NCI-H1930 (cell line): Measurements from ENCODE around the gene HFM1.
"Not testable (repeated sequence)": the region's sequence is repeated elsewhere in the genome, so short reads cannot be mapped to it uniquely, and the experiment has no call there.

Experiments used
- DNase-seq, 2 experiments: peaks; one replicate each; lab custom pipeline; 2025; lab: John Stamatoyannopoulos, UW

The HFM1 gene, protein sequence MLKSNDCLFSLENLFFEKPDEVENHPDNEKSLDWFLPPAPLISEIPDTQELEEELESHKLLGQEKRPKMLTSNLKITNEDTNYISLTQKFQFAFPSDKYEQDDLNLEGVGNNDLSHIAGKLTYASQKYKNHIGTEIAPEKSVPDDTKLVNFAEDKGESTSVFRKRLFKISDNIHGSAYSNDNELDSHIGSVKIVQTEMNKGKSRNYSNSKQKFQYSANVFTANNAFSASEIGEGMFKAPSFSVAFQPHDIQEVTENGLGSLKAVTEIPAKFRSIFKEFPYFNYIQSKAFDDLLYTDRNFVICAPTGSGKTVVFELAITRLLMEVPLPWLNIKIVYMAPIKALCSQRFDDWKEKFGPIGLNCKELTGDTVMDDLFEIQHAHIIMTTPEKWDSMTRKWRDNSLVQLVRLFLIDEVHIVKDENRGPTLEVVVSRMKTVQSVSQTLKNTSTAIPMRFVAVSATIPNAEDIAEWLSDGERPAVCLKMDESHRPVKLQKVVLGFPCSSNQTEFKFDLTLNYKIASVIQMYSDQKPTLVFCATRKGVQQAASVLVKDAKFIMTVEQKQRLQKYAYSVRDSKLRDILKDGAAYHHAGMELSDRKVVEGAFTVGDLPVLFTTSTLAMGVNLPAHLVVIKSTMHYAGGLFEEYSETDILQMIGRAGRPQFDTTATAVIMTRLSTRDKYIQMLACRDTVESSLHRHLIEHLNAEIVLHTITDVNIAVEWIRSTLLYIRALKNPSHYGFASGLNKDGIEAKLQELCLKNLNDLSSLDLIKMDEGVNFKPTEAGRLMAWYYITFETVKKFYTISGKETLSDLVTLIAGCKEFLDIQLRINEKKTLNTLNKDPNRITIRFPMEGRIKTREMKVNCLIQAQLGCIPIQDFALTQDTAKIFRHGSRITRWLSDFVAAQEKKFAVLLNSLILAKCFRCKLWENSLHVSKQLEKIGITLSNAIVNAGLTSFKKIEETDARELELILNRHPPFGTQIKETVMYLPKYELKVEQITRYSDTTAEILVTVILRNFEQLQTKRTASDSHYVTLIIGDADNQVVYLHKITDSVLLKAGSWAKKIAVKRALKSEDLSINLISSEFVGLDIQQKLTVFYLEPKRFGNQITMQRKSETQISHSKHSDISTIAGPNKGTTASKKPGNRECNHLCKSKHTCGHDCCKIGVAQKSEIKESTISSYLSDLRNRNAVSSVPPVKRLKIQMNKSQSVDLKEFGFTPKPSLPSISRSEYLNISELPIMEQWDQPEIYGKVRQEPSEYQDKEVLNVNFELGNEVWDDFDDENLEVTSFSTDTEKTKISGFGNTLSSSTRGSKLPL (N-terminal part only)

DNA sequence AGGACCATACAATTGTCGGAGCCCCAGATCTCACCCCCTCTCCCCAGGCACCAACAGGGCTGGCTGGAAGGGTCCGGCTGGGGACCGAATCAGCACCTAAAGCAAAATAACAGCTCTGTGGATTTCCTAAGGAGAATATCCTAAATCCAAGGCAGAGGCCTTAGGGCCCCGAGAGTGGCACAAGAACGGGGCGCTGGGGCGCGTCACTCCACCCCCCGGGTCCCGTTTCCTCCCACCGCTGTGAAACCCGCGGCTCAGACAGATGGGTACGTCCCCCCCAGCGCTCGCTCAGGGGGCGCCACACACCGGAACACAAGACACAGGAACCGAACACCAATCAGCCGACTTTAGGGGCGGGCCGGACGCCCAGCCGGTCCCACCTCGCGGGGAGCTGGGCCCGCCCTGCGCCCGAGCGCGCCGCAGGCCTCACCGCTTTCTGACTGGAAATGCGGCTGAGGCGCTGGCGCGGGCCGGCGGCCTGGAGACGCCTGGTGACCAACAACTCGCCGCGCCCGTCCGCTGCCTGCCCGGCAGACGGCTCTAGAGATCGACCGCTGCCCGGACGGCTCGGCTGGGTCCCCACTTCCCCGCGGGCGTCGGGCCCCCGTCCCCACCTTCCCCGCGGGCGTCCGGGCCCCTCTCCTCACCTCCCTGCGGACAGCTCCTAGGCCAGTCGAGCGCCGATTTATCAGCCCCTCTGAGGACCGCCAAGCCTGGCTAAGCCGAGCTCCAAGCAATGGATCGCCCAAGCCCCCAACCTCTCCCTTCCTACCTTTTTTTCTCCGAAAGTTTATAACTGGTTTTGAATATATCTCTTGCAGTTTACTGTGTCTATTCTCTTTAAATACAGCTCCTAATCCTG lies at the start of gene HFM1:
TSS of gene HFM1 (minus strand) at position 687 of the 862 bp plus-strand sequence. CDS start 3,755 bp downstream, outside the sequence.
- DNase-seq = peak; percentile 82 to 89

DNA sequence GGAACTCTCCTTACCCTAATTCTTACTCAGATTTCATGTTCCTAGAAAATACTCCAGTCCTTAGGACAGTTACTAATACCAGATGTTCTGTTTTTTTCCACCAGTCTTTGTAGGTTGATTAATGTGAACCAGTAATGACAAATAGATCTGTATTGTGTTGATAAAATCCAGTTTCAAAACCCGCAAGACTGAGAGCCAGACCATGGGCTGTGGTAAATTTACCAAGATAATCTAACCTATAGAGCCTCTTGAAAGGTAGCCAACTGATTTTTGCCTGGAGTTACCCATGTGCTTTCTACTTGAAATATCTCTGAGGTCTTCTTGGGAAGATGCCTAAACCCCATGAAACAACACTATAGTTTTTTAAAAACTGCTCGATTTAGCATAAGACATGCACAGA lies 49.5 kb upstream of the HFM1 start:
- no peak for DNase-seq

DNA sequence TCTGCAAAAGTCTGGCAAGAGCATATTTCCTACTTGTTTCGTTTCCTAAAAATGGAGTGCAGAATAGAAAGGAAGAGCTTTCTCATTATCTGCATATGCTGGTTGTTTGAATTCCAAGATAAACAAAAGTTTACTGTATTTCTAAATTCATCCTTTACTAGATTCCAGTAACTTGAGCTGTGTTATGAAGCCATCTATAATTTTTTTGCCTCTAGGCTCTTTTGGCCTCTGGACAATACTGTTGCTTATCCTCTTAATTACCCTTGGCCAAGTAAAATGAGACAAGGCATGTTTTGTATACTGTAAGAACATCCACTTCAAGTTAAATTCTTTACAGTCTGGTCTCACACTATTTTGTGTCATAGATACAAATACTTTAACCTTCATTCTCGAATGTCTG lies 45.6 kb upstream of the HFM1 start:
- no peak for DNase-seq

DNA sequence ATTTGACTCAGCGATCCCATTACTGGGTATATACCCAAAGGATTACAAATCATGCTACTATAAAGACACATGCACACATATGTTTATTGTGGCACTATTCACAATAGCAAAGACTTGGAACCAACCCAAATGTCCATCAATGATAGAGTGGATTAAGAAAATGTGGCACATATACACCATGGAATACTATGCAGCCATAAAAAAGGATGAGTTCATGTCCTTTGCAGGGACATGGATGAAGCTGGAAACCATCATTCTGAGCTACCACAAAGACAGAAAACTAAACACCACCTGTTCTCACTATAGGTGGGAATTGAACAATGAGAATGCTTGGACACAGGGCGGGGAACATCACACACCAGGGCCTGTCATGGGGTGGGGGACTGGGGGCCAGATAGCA lies 43.1 kb upstream of the HFM1 start:
- DNase-seq = not testable (repeated sequence)

DNA sequence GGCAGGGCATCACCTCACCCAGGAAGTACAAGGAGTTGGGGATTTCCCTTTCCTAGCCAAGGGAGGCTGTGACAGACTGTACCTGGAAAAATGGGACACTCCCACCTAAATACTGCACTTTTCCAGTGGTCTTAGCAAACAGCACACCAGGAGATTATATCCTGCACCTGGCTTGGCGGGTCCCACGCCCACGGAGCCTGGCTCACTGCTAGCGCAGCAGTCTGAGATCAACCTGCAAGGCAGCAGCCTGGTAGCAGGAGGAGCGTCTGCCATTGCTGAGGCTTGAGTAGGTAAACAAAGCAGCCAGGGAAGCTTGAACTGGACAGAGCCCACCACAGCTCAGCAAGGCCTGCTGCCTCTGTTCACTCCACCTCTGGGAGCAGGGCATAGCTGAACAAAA lies 37.3 kb upstream of the HFM1 start:
- not testable (repeated sequence) for DNase-seq

- DNase-seq = no peak
Observed at GRCh38 chr1:91440847-91441246, 36.2 kb upstream of the HFM1 start.

DNA sequence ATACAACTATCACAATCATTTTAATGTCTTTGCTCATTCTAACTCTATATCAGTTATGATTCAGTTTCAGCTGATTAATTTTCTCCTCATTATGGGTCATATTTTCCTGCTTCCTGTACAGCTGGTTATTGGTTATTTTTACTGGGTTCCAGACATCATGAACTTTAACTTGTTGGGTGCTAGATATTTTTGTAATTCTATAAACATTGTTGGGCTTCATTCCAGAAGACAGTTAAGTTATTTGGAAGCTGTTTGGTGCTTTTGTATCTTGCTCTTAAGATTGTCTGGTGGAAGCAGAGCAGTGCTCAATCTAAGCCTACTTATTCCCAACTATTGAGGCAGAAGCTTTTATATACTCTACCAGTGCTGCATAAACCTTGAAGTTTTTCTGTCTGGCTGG lies 34.4 kb upstream of the HFM1 start:
- no peak for DNase-seq

DNA sequence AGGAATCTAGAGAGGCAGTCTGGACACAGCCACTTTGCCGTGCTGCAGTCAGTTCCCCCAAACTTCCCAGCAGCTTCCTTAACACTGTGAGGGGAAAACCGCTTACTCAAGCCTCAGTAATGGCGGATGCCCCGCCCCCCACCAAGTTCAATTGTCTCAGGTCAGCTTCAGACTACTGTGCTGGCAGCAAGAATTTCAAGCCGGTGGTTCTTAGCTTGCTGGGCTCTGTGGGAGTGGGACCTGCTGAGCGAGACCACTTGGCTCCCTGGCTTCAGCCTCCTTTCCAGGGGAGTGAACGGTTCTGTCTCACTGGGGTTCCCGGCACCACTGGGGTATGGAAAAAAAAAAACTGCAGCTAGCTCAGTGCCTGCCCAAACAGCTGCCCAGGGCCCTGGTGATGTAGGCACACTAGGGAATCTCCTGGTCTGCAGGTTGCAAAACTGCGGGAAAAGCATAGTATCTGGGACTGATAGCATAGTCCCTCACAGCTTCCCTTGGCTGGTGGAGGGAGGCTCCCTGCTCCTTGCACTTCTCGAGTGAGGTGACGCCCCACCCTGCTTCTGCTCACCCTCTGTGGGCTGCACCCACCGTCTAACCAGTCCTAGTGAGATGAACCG lies 23.7 kb upstream of the HFM1 start:
- DNase-seq = no peak

DNA sequence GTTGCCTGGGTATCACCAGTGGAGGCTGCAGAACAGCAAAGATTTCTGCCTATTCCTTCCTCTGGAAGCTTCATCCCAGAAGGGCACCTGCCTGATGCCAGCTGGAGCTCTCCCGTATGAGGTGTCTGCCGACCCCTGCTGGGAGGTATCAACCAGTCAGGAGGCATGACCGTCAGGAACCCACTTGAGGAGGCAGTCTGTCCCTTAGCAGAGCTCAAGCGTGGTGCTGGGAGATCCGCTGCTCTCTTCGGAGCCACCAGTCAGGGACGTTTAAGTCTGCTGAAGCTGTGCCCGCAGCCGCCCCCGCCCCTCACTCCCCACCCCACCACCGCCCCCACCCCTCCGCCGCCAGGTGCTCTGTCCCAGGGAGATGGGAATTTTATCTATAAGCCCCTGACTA lies 23.1 kb upstream of the HFM1 start:
- DNase-seq = no peak

- not testable (repeated sequence) for DNase-seq
Observed at GRCh38 chr1:91422523-91422922, 17.9 kb upstream of the HFM1 start.

DNA sequence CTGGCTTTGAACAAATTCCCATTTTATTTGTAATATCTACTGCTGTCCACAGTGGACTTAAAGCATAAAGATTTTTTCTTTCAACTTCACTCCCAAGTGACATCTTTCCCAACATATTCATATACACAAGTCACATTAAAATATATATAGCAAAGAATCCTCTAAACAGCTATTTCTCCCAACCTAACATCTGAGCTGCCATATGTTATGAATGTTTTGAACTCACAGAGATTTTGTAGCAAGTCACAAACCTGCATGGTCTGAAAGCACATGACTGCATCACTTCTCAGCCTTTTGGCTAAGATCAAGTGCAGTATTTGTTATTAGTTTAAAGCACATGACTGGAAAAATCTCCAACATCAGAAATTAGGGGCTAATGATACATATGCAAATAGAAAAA lies 7.7 kb upstream of the HFM1 start:
- DNase-seq = no peak

GRCh38 chr1:91406773-91407389 lies 2.2 kb upstream of the HFM1 start:
- no peak for DNase-seq

DNA sequence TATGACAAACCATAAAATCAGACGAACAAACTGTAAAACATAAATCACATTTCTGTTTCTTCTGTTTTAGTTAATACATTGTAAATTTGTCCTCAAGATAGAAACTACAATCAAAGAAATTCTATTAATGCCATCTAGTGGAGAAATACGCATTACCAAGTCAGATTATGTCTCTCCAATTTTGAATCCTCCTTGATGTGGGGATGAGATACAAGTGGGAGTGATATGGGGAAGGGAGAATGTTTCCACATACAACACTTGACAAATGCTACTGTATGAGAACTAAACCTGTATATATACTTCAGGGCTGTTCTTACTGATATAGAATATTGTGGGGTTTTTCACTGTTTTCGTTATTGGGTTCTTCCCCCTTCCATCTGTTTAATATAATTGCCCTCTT lies 2.6 kb downstream of the HFM1 start:
- DNase-seq = no peak

DNA sequence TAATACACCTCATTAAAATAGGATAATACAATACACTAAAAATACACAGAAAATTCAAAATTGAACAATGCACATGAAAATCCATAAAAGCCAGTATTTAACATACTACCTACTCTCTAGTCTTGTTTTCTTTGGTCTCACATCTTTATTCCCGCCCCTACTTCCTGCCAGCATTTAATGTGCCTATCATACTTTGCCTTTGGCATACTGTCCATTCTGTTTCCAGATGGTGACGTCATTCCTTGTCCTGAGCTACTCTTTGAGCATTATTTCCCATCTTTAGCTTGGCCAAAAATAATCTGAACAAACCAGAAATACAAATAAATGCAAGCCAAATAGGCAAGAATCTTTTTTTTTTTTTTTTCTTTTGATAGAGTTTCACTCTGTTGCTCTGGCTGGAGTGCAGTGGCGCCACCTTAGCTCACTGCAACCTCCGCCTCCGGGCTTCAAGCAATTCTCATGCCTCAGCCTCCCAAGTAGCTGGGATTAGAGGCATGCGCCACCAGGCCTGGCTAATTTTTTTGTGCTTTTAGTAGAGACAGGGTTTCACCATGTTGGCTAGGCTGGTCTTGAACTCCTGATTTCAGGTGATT lies 4.4 kb downstream of the HFM1 start:
- no peak for DNase-seq

GRCh38 chr1:91398291-91398690 lies 6.3 kb downstream of the HFM1 start:
- DNase-seq = no peak

DNA sequence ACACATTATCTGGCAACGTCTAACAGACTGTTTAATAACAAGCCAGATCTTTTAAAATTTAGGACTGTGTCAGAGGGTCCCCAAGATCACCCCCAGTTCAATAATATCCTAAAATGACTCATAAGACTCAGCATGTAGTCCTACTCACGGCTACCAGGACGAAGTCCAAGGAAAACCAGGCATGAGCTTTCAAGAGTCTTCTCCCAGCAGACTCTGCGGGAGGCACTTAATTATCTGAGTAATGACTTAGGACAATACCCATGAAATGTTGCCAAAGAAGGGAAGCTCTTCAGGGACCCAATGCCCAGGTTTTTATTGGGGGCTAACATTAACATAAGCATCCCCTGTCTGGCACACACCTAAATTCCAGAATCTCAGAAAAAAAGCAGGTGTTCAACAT lies 7.0 kb downstream of the HFM1 start:
- no peak for DNase-seq

DNA sequence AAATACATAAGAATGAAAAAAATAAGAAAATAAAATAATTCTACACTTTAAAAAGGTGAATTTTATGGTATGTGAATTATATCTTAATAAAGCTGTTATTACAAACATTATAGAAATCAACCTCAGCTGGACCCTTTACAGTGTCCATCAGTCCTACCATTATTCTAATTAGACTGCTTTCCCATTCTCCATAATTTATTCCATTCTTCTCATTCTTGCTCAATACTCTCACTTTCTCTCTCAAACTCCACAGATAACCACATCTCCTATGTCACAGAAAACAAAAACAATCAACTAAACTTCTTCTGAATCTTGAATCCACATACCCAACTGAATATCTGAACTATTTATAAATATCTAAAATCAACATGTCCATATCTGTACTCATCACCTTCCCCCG lies 11.6 kb downstream of the HFM1 start:
- no peak for DNase-seq

- no peak for DNase-seq
Observed at GRCh38 chr1:91386109-91386508, 18.5 kb downstream of the HFM1 start.

- DNase-seq = no peak
Observed at GRCh38 chr1:91383456-91383855, 21.2 kb downstream of the HFM1 start.

DNA sequence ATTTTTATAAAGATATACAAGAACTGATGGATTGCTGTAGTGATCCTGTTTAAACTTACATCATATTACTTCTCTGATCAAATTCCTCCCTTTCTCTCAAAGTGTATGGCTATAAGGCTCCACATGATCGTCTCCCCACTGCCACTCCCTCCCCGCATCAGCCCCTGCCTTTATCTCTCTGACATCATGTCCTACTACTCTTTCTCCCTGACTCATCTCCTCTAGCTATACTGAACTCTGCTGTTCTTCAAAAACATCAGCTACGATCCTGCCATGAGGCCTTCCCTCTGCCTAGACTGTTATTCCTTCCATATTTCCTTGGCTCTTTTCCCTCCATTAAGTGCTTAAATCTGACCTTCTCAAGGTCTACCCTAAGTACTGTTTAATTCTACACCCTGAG lies 22.8 kb downstream of the HFM1 start:
- no peak for DNase-seq
